ENCODE measurements around the gene TBC1D24.
A peak's percentile ranks its signal among the peaks of the same experiment; 100 is the strongest.

Gene TBC1D24

DNA sequence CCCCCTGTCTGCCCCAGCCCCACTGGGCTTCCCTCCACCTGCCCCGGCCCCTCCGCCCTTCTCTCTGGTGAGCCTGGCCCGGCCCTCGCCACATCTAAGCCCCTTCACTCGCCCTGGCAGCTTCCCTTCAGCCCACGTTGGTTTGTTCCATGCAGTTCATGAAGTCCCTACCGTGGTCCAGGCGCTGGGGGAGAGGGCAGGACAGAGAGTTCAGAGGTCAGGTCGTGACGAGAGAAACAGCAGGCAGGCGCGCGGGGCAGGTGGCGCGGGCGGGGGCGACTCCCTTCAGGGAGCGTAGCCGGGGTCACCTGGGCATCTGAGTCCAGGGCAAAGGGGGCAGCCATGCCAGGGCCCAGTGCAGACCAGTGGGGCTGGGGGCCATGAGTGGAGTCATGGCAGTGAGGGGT, 23.9 kb upstream of the TBC1D24 start:
- DNase-seq: no peak

DNA sequence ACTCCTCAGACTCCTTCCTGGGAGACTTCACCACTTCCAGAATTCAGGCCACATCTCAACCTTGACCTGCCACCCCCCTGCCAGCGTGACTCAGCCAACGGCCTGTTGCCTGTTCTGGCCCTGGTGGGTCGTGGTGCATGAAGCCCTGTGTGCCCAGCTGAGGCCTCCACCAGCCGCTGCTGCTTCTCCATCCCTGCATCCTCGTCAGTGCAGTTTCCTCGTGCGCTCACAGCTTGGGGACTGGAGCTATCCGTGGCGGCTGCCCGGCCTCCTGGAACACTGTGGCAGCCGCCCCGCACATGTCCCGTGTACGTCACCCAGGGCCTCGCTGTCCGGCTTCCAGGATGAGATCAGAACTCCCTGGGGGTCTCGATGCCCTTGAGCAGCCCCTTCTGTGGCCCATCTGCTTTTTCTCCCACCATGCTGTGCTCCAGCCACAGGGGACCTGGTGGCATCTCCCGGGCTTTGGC, 23.0 kb upstream of the TBC1D24 start:
- DNase-seq: no peak

DNA sequence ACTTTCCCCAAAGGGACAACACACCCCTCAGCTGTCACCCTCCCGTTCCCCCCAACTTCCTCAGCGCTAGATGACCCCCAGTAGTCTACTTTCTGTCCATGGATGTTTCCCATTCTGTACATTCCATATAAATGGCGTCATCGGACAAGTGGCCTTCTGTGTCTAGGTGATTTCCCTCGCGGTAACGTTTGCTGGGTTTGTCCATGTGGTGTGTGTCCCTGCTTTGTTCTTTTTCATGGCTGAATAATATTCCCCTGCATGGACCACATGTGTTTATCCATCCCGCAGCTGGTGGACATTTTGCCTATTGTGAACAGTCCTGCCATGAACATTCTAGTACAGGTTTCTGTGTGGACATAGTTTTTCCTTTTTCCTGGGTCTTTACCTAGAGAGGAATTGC, 22.3 kb upstream of the TBC1D24 start:
- no peak for DNase-seq

DNA sequence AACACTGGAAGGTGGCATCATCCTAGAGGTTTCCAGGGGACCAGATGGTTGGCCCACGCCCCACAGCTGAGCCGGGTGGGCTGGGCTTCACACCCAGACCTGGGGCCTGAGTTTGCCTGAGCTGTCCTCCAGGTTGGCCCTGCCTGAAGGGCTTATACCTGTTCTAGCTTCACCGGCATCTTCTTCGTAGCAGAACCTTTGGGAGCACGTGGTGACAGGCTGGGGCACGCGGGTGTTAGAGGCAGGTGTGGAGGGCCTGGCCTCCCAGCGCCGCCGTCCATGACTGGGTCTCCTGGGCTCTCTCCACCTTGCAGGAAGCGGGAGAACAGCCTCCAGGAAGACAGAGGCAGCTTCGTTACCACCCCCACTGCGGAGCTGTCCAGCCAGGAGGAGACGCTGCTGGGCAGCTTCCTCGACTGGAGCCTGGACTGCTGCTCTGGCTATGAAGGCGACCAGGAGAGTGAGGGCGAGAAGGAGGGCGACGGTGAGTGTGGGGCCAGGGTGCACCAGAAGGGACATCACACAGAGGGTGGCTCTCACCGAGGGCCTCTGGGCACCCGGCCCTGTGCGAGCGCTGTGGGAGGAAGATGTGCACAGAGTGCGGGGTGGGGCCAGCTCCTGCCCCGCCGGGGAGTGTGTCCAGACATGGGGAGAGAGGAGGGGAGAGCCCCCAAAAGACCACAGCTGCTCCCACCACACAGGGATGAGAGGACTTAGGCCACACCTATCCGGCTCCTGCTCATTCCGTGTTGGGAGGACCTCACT, 19.7 kb upstream of the TBC1D24 start:
- DNase-seq: no peak

DNA sequence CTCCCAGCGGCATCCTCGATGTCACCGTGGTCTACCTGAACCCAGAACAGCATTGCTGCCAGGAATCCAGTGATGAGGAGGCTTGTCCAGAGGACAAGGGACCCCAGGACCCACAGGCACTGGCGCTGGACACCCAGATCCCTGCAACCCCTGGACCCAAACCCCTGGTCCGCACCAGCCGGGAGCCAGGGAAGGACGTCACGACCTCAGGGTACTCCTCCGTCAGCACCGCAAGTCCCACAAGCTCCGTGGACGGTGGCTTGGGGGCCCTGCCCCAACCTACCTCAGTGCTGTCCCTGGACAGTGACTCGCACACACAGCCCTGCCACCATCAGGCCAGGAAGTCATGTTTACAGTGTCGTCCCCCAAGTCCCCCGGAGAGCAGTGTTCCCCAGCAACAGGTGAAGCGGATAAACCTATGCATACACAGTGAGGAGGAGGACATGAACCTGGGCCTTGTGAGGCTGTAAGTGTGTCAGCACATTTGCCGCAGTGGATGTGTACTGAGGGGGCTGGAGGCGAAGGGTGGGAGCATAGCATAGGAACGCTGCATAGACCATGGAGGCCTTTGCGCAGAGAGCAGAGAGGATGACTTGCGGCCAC, 18.3 kb upstream of the TBC1D24 start:
- DNase-seq: no peak

DNA sequence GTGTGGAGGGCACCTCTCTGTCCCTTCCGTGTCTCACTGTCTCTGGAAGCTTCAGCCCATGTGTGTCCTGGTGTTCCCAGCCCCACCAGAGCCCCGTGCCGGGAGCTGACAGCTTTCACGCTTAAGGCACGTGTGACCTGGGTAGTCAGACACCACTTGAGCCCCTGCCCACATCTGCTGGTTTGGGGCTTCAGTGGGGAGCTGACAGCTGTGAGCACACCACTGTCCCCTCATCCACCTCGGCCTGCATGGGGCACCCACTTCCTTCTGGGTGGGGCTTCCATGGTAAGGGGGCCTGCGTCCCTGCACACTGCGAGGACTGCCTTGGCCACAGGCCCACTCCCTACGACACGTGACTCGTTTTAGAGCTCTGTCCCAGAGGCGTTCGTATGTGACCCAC, 17.7 kb upstream of the TBC1D24 start:
- no peak for DNase-seq

DNA sequence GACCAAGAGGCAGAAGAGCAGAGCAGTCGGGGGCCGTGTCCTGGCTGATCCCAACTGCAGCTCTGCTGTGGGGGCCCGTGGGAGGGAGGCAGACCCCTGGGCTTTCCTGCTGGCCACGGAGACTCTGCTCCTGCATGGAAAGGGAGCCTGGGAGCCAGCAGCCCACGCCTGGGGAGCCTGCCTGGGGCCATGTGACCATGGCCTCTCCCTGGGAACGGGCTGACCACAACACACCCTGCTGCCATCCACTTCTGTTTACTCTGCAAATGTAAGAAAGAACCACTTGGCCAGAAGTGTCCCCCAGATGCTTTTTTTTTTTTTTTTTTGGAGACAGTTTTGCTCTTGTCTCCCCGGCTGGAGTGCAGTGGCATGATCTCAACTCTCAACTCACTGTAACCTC, 17.0 kb upstream of the TBC1D24 start:
- DNase-seq: no peak

DNA sequence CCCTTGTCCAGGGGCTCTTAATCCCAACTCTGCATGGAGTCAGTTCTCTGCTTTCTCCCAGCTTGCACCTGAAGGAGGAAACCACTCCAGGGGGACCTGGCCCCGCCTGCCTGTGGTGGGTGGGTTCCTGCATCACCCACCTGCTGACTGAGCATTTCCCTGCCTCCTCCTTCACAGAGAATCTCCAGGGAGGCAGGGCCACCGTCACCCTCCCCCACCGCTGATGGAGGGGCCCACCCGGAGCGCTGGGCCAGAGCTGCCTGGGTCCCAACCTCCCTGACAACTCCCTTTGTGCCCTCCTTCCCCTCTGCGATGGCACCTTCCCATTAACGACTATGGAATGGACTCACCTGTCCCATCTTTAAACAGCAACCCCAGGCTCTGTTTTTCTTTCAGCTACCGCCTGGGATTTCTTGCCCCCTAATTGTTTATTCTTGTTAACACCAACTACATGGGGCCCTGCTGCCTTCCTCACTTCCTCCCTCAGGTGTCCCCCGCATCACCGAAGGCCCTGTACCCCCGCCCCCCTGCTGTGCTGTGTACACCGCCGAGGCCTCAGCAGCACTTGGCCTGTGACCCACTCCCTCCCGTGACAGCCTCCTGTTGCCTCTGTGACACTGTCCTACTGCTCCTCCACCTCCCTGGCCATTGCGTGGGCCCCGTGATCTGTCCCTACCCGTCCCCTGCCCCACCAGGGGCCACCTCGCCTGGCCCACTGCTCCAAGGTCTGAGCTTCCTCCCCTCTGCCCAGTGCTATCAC, 15.9 kb upstream of the TBC1D24 start:
- DNase-seq: no peak

DNA sequence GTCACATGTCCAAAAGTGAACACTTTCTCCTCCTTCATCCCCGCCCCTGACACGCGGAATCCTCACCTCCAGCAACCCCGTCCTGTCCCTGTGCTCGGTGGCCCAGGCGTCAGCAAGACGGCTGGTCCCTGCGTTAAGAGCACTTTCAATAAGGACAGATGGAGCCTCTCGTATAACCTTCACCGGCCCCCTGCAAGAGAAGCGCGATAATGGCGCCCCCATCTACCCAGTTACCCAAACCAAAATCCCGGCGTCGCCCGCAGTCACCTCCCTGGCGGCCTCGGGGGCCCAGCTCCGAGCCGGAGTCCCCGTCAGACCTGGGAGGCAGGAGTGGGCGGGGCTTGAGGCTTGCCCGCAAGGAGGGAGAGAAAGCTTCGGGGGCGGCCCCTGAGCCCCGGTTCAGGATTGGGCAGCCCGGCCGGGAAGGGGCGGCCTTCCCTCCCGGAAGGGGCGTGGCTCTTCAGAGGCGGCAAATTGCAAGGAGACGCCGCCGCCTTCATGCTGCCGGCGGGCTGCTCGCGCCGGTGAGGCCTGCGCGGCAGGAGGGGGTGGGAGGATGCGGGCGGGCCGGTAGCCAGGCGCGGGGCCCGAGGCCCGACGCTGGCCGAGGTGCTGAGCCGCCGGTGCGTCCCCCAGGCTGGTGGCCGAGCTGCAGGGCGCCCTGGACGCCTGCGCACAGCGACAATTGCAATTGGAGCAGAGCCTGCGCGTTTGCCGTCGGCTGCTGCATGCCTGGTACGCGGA, 15.1 kb upstream of the TBC1D24 start, which contains the start of gene TEDC2:
Gene TEDC2, plus strand, starts transcription at position 463 of the 744 bp plus-strand sequence. Its CDS starts 36 bp downstream, at position 499.
- DNase-seq: peak; percentile 96

DNA sequence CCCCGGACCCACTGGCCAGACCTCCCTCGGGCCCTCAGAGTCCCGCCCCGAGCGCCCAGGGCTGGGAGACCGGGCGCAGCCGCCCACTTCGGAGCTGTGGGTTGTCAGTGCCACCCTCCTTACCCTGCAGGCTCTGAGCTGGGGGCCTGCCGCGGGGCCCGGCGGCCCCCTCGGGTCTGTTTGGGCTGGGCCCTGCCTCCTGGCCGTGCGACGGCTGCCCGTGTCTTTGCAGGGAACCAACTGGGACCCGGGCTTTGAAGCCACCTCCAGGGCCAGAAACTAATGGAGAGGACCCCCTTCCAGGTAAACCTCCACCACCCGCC, 14.6 kb upstream of the TBC1D24 start:
- DNase-seq: no peak

DNA sequence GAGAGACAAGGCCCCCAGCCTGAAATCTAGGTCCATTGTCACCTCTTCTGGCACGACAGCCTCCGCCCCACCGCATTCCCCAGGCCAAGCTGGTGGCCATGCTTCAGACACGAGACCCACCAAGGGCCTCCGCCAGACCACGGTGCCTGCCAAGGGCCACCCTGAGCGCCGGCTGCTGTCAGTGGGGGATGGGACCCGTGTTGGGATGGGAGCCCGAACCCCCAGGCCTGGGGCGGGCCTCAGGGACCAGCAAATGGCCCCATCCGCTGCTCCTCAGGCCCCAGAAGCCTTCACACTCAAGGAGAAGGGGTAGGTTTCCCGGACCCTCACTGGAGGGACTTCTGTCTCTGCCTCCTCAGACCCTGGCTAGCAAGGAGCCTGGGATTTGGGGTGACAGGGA, 14.0 kb upstream of the TBC1D24 start:
- DNase-seq: no peak

DNA sequence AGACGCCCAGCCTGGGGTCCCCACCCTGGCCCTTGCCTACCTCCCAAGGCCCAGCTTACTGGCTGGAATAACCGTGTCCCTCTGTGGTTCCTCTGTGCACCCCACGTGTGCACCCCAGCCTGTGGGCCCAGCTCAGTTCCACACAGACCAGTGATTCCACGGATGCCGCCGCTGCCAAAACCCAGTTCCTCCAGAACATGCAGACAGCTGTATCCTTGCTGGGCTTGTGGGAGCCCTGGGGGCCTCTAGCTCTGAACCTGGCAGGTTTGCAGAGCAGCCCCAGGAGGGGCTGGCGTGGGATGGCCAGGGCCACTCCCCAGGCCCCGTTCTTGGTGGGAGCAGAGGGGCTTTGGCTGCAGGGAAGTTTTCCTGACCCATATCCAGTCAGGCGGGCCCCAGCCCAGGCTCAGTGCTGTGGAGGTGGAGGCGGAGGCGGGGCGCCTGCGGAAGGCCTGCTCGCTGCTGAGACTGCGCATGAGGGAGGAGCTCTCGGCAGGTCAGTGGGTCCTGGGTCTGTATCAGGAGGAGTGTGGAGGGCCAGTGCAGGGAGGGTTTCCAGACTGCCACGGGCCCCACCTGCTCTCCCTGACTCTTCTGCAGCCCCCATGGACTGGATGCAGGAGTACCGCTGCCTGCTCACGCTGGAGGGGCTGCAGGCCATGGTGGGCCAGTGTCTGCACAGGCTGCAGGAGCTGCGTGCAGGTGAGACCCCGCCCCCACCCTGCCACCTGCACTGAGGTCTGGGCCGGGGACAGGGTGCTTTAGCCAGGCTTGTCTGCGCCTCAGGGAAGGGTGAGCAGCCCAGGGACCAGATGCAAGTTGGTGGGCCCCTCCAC, 12.7 kb upstream of the TBC1D24 start:
- DNase-seq: no peak

DNA sequence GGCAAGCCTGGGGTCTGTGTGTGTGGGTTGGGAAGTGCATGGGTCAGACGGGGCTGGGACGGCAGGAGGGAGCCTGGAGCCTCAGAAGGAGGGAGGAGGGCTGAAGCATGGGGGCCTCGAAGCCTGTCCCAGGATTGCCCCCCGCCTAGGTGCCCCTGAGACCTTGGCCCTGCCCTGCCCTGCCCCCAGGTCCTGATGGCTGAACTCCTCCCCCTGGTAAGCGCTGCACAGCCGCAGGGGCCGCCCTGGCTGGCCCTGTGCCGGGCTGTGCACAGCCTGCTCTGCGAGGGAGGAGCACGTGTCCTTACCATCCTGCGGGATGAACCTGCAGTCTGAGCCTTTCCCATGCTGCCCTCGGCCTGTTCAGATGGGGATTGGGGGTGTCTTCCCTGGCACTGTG, 10.6 kb upstream of the TBC1D24 start:
- DNase-seq: no peak

DNA sequence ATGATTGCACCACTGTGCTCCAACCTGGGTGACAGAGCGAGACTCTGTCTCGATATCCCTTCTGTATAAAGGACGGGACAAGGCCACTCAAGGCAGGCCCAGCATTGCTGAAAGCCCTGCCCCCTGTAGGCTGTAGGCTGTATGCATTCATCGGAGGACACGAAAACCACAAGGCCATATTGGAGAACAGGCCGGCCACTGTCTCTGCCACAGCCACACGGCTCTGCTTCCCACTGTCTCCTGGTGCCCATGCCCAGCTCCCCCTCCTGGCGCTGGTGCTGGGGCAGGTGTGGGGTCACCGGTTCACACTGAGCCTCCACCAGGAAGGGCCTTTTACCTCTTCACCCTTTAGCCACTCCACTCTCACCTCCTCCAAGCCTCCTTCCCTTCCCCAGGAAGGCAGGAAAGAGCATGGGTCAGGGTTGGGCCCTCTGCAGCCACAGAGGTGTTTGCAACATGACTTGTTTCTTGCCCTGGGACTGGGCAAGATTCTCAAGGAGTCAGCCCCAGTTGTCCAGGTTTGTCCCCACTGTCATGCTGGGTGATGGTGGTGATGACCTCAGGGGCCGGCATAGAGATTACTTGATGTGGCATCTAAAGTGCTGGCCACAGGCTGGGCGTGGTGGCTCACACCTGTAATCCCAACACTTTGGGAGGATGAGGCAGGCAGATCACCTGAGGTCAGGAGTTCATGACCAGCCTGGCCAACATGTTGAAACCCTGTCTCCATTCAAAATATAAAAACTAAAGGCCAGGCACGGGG, 9.1 kb upstream of the TBC1D24 start:
- DNase-seq: no peak

DNA sequence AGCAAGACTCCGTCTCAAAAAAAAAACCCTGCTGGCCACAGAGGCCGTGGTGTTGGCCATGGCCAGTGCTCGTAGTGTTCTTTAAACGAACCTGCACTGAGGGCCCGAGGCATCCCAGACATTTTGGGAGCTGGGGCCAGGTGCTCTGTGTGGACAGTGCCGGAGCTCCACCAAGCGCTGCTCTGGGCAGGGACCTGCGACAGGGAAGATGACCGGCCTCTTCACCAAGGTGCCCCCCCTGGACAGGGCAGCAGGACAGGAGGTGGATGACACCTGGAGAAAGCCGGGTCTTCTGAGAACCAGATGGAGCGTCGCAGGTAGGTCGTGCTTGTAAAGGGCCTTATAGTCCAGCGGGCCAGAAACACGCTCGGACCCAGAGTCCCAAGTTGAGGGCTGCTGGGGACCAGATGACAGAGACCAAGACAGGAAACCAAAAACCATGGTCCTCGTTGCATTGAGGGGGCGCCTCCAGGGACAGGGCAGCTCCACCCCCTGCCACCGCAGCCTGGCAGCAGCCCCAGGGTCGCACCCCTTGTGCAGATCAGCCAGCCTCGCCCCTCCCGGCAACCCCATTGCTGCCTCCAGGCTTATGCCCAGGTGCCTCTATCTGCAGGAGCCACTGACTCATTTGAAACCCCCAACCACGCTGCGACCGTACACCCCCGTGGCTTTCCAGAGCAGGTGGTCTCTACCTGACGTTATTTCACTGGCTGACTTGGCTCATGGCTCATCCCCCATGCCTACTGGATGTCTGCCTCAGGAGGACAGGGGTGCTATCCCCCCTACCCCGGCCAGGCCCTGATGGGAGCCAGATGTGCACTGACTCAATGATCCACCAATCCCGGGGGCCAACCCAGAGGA, 8.0 kb upstream of the TBC1D24 start:
- no peak for DNase-seq

DNA sequence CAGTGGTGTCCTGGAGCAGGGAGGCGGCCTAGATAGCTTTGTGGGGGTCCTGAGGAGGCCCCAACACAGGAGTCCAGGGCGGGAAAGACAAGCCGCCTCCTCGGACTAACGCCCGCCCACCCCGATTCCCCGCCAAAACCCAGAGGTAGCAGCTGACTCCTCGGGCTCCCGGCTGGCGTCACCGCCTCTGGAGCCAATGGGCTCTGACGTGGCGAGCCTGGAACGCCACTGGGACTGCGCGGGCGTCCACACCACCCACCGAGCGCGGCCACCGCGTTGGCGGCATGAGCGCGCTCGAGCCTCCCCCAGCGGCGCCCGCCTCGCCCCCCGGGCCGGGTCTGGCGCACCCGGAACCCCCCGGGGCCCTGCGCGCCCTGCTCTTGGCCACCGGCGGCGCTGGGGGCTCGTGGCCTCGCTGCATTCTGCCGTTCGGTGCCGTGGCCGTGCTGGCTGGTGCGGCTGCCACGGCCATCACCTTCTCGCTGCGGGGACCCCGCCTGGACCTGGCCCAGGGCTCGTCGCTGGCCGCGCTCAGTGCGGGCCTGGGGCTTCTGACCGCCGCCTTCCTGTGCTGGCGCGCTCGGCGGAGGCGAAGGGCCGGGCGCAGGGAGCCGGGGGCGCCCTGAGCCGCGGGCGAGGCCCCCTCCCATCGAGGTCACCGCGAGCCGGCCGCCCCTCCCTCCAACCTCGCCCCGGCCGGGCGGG, 7.2 kb upstream of the TBC1D24 start:
- no peak for DNase-seq

DNA sequence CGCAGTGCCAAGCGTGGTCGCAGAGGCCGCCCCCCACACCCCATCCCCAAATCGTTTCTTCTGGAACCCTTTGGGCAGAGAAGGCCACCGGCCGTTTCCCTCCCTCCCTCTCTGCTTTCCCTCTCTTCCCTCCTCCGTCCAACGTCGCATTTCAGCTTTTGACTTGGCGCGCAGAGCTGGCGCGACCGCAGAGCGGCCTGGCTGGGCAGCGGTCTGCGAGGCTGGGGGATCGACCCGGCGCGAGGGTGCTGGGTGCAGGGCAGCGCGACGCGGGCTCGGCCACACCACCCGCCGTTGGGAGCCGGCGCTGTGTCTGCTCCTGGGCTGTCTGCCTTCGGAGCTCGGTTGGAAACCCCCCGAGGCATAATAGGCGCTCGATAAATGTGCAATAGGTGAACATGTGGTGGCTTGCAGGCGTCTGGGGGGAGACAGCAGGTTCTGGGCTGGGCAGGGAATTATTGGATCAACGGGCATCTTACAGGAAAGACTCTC, 6.6 kb upstream of the TBC1D24 start:
- DNase-seq: no peak

DNA sequence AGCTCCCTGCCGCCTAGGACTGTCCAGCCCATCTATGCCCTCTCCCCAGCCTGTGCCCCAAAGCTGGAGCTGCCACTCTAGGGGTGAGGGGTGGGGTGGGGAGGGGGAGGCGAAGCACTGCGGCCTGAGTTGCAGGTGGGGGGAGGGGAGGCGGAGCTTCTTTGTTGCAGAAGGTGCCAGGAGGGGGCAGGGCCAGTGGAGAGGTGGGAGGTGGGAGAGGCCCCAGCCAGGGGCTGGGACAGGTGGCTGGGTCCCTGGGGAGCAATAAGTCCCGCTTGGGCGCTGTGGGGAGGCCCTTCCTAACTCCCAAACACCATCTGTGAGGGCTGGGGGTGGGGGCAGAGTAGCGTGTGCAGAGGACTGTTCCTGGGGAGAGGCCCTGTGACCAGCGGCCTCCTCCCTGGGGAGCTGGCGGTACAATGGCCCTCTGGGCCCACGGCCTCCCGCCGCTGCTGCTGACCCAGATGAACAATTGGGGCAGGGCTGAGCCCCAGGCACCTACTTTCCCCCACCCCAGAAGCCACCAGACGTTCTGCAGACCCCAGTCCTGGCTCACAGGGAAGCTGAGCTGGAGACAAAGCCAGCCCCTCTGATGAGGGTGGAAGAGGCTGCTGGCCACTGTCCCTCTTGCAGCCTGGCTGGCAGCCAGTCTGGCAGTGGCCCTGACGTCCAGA, 6.1 kb upstream of the TBC1D24 start:
- DNase-seq: peak; percentile 29

Measured in CD4-positive, alpha-beta T cell treated with Interferon gamma for 1 hour (primary cell).